GM18498 (cell line): ENCODE measurements around the gene PPP6R2.
"Not testable (repeated sequence)": the region's sequence is repeated elsewhere in the genome, so short reads cannot be mapped to it uniquely, and the experiment has no call there.

Experiments used
- ATAC-seq: cut with Tn5 transposase; IDR thresholded peaks from one replicate; pipeline ENCODE4 v1.9.1; 2021; ENCODE audit warnings: mild to moderate bottlenecking, moderate library complexity; ENCODE audit not compliant: unreplicated experiment

The PPP6R2 gene

GRCh38 chr22:50339945-50340879 lies 2.9 kb upstream of the PPP6R2 start:
- ATAC-seq, result no peak

GRCh38 chr22:50341977-50342650 lies 1.0 kb upstream of the PPP6R2 start:
- ATAC-seq, result peak; percentile 55

- no peak for ATAC-seq
Measured at GRCh38 chr22:50343541-50343935, 411 bp downstream of the PPP6R2 start.

- no peak for ATAC-seq
Measured at GRCh38 chr22:50346470-50346869, 3.3 kb downstream of the PPP6R2 start.

- ATAC-seq, result no peak
Measured at GRCh38 chr22:50347157-50347556, 4.0 kb downstream of the PPP6R2 start.

GRCh38 chr22:50348058-50348457 lies 4.9 kb downstream of the PPP6R2 start:
- ATAC-seq, result no peak

- no peak for ATAC-seq
Measured at GRCh38 chr22:50356186-50356585, 13.1 kb downstream of the PPP6R2 start.

- no peak for ATAC-seq
Measured at GRCh38 chr22:50357222-50357621, 14.1 kb downstream of the PPP6R2 start.

GRCh38 chr22:50357756-50358155 lies 14.6 kb downstream of the PPP6R2 start:
- ATAC-seq, result no peak

- no peak for ATAC-seq
Measured at GRCh38 chr22:50360578-50360977, 17.5 kb downstream of the PPP6R2 start.

- no peak for ATAC-seq
Measured at GRCh38 chr22:50361222-50361621, 18.1 kb downstream of the PPP6R2 start.

GRCh38 chr22:50361688-50362087 lies 18.6 kb downstream of the PPP6R2 start:
- ATAC-seq, result no peak

GRCh38 chr22:50363166-50363802 lies 20.2 kb downstream of the PPP6R2 start:
- no peak for ATAC-seq

- not testable (repeated sequence) for ATAC-seq
Measured at GRCh38 chr22:50363803-50364194, 20.7 kb downstream of the PPP6R2 start.

- no peak for ATAC-seq
Measured at GRCh38 chr22:50367778-50368500, 24.8 kb downstream of the PPP6R2 start.

GRCh38 chr22:50371101-50371648 lies 28.0 kb downstream of the PPP6R2 start:
- no peak for ATAC-seq

GRCh38 chr22:50376085-50376651 lies 33.0 kb downstream of the PPP6R2 start:
- no peak for ATAC-seq

GRCh38 chr22:50381021-50381555 lies 38.0 kb downstream of the PPP6R2 start:
- ATAC-seq, result not testable (repeated sequence)

- no peak for ATAC-seq
Measured at GRCh38 chr22:50396751-50397370, 53.7 kb downstream of the PPP6R2 start.
